ENCODE data around the gene PIWIL1. TPM values are rescaled to one million over a fixed set of nuclear protein-coding genes. Genes with fewer than 3 reads are reported as not detected.

The PIWIL1 gene
- total RNA-seq, 2 experiments from 2014 or later = not detected

DNA sequence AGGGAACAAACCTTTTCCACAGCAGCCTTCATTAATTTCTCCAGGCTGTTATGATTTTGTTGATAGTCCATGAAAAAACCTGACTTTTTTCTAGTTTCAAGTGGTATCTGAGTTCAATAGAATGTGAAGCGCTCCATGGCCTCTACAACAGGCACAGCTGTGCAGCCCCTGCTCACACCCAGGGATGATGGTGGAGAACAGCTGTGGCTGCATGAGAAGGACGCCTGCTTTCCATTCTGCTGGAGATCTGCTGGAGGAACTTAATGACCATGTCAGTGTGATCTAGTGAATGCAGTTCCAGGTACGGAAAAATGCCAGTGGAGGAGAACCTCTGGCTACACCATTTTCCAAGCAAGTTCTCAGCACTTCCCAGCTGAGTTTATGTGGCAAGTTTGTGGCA, 80.6 kb downstream of the PIWIL1 start:
- no peak overlapping the region for H3K4me3 Mint-ChIP-seq
- ChIA-PET POLR2A (no interaction called here), CTCF (no interaction called here)
- no peak overlapping the region for H3K27ac Mint-ChIP-seq
- peaks cover 5% of the 10 kb centered on the region for H3K27me3 Mint-ChIP-seq
- DNase-seq (no peak), ATAC-seq (no peak)
- no peaks in the 10 kb centered on the region for H3K36me3 Mint-ChIP-seq (ENCODE audit: low read depth)
- no peaks in the 10 kb centered on the region for H3K4me1 Mint-ChIP-seq
- intact Hi-C loops (cut with DNase I, micrococcal nuclease) = no loop called here
- no peaks in the 10 kb centered on the region for H3K9me3 Mint-ChIP-seq (ENCODE audit: low read depth)

DNA sequence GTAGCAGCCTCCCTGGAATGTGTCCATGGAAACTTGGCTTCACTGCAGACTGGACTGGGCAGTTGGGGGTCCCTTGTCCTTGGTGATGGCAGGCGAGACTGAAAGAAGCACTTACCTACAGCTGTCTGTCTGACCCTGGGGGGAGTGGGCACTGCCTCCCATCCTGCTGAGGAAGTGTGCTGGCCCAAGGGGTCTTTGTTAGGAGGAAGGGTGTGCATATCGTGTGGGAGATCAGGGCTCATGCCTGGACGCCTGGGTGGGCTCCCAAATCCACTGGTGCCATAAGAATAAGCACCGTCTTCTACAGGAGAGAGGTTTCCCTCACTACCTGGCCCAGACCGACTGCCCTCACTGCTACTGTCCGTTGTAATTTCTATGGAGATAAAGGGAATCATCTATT, 81.4 kb downstream of the PIWIL1 start:
- H3K9me3 Mint-ChIP-seq (ENCODE audit: low read depth) = no peaks in the 10 kb centered on the region
- no peak overlapping the region for H3K27ac Mint-ChIP-seq
- ChIA-PET CTCF (no interaction called here), POLR2A (no interaction called here)
- H3K36me3 Mint-ChIP-seq (ENCODE audit: low read depth) = no peaks in the 10 kb centered on the region
- ATAC-seq = no peak
- H3K4me1 Mint-ChIP-seq = no peaks in the 10 kb centered on the region
- H3K4me3 Mint-ChIP-seq = no peak overlapping the region
- intact Hi-C loops (cut with DNase I, micrococcal nuclease) = no loop called here
- H3K27me3 Mint-ChIP-seq = peaks cover 5% of the 10 kb centered on the region
- no peak for DNase-seq

DNA sequence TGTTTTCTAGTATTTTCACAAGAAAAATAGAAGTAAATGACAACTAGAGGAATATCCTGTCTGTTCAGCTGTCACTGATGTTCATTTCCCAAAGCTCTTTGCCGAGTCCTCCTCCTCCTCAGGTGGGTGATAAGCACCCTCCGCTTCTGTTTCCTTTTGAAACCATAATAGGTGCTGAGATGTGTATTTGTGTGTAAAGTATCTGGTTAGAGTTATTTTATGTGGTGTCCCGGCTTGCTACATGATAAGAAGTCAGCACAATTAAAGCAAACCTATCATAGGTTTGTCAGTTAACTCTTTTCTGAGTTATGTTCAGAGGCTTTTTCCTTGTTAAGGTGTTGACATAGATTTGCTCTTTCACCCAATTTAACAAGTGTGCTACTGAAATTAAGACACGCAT, 82.4 kb downstream of the PIWIL1 start:
- intact Hi-C loops (cut with DNase I, micrococcal nuclease) = no loop called here
- Mint-ChIP-seq H3K27ac (no peak overlapping the region), H3K36me3 (ENCODE audit: low read depth) (no peaks in the 10 kb centered on the region), H3K4me1 (no peaks in the 10 kb centered on the region), H3K4me3 (no peak overlapping the region), H3K27me3 (peaks cover 5% of the 10 kb centered on the region), H3K9me3 (ENCODE audit: low read depth) (no peaks in the 10 kb centered on the region)
- ChIA-PET POLR2A (no interaction called here), CTCF (no interaction called here)
- ATAC-seq = no peak
- DNase-seq = no peak

DNA sequence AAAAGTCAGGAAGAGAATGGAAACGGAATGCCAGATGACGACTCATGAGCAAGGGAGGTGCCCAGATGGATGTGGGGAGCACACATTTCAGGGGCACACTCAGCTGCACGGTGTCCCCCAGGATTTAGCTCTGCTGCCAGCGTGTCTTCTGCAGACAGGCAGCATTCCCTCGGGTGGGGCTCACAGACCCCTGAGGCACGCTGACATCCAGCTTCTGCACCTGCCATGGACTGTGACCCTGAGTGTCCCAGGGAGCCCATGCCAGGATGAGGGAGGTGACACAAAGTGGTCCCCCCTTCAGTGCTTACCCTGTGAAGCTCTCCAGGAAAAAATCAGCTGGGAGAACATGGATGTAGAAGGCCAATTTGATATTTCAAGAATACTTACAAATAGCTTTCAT, 84.2 kb downstream of the PIWIL1 start:
- CTCF ChIA-PET = interaction anchor here (0.7 kb wide), 1 partner anchor 91 kb away, joined by 3 read pairs; no protein-coding TSS in a partner anchor

More for the DNA sequence above, 84.2 kb downstream of the PIWIL1 start:
- Mint-ChIP-seq H3K36me3 (ENCODE audit: low read depth) (no peaks in the 10 kb centered on the region), H3K4me1 (no peaks in the 10 kb centered on the region), H3K27ac (no peak overlapping the region), H3K4me3 (no peak overlapping the region), H3K27me3 (peaks cover 4% of the 10 kb centered on the region), H3K9me3 (ENCODE audit: low read depth) (no peaks in the 10 kb centered on the region)
- intact Hi-C loops (cut with DNase I, micrococcal nuclease) = no loop called here
- DNase-seq (no peak), ATAC-seq (no peak)
- POLR2A ChIA-PET = no interaction called here

Other genes starting within 250 kb of the PIWIL1 start
- gene FZD10, start 175.4 kb upstream of the PIWIL1 start, total RNA-seq = not detected

All from activated CD4-positive, alpha-beta T cell treated with anti-CD3 and anti-CD28 coated beads for 36 hours (primary cell).